Measurements from ENCODE around the gene RAB25.
A peak's percentile ranks its signal among the peaks of the same experiment; 100 is the strongest.

Gene RAB25

GRCh38 chr1:156054500-156055280 is 6.3 kb upstream of the RAB25 start, which contains the start of gene LAMTOR2:
LAMTOR2 (plus strand) TSS chr1:156054782; CDS start chr1:156054890, 108 bp downstream.
- H3K4me3 ChIP-seq (replicated peaks; ENCODE audit: low read depth, low read length), result peak within 1 kb of the TSS; percentile 98
- TF ChIP-seq, protein P1, sequence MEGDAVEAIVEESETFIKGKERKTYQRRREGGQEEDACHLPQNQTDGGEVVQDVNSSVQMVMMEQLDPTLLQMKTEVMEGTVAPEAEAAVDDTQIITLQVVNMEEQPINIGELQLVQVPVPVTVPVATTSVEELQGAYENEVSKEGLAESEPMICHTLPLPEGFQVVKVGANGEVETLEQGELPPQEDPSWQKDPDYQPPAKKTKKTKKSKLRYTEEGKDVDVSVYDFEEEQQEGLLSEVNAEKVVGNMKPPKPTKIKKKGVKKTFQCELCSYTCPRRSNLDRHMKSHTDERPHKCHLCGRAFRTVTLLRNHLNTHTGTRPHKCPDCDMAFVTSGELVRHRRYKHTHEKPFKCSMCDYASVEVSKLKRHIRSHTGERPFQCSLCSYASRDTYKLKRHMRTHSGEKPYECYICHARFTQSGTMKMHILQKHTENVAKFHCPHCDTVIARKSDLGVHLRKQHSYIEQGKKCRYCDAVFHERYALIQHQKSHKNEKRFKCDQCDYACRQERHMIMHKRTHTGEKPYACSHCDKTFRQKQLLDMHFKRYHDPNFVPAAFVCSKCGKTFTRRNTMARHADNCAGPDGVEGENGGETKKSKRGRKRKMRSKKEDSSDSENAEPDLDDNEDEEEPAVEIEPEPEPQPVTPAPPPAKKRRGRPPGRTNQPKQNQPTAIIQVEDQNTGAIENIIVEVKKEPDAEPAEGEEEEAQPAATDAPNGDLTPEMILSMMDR (IDR thresholded peaks at IDR 0.05; ENCODE audit: low read length, missing control alignments), result no peak
- DNase-seq (ENCODE audit: low read depth), result peak; percentile 96

DNA sequence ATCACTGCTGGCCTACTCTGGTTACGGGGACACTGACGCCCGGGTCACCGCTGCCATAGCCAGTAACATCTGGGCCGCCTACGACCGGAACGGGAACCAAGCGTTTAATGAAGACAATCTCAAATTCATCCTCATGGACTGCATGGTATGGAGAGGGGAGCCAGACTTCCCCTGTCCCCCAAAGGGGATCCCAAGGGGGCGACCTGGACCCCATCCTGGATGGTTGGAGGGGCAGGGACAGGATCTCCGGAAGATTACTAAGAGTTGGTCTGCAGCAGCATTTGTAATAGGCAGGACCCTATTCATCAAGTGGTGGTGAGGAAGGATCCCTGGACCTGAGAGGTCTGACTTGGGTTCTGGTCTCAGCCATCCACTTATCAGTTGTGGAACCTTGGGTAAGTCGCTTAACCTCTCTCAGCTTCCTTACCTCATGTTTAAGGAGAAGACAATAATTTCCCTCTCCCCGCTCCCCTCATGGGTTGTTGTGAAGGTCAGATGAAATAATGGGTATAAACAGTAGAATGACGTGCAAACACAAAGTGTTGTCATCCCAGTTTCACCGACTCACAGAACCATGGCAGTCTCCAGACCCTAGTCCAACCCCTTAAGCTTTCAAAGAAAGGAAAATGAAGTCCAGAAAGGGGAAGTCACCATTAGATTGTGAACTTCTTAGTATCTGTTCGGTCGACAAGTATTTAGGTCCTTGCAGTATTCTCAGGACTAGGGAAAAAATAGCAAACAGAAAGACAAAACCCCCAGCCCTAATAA is 5.5 kb upstream of the RAB25 start:
- no peak for DNase-seq (ENCODE audit: low read depth)
- TF ChIP-seq, protein P1 (IDR thresholded peaks at IDR 0.05; ENCODE audit: low read length, missing control alignments), result no peak
- H3K4me3 ChIP-seq (replicated peaks; ENCODE audit: low read depth, low read length), result peak overlapping the region; percentile 98

DNA sequence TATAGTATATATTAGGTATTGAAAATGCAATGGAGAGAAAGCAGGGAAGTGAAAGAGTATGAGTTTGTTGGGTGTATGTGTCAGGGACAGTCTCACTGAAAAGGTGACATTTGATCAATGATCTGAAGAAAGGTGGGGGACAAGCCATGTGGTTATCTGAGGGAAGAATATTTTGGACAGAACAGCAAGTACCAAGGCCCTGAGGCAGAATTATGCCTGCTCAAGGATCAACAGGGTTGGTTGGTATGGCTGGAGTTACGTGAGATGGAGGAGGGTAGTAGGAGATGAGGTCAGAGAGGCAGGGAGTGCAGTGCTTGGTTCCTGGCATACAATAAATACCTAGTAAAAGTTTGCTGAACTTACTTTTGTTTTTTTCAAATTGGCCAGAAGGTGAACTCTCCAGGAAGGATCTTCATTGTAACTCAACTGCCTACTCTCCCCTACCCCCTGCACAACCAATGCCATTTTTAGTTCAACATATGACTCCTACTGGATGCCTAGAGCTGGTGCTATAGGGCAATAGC is 4.6 kb upstream of the RAB25 start:
- DNase-seq (ENCODE audit: low read depth), result no peak
- TF ChIP-seq, protein P1 (IDR thresholded peaks at IDR 0.05; ENCODE audit: low read length, missing control alignments), result no peak
- H3K4me3 ChIP-seq (replicated peaks; ENCODE audit: low read depth, low read length), result no peak overlapping the region

GRCh38 chr1:156062189-156062588 is 1.2 kb downstream of the RAB25 start:
- no peak for DNase-seq (ENCODE audit: low read depth)
- TF ChIP-seq, protein P1 (IDR thresholded peaks at IDR 0.05; ENCODE audit: low read length, missing control alignments), result no peak
- no peak overlapping the region for H3K4me3 ChIP-seq (replicated peaks; ENCODE audit: low read depth, low read length)

DNA sequence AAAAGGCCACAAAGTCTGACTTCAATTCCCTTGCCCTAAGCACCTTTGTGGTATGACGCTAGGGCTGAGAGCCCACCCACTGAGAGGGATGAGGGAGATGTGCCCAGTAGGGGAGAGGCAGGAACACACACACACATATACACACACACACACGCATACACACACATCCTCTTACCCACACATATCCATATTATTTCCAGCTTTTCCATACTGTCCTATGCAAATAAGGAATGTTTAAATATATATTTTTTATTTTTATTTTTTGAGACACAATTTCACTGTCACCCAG is 3.0 kb downstream of the RAB25 start:
- H3K4me3 ChIP-seq (replicated peaks; ENCODE audit: low read depth, low read length), result no peak overlapping the region
- DNase-seq (ENCODE audit: low read depth), result peak; percentile 24
- TF ChIP-seq, protein P1 (IDR thresholded peaks at IDR 0.05; ENCODE audit: low read length, missing control alignments), result no peak

- DNase-seq (ENCODE audit: low read depth), result no peak
- TF ChIP-seq, protein P1 (IDR thresholded peaks at IDR 0.05; ENCODE audit: low read length, missing control alignments), result no peak
- no peak overlapping the region for H3K4me3 ChIP-seq (replicated peaks; ENCODE audit: low read depth, low read length)
These were observed 3.7 kb downstream of the RAB25 start for GRCh38 chr1:156064615-156065014.

Measured in fibroblast of pulmonary artery (primary cell).